Prostate gland (tissue), 2 donors: Measurements from ENCODE around the gene YBX3.

Experiments used
- POLR2A ChIP-seq: fragments of 450-650 bp; IDR thresholded peaks from one replicate; pipeline ENCODE4 v1.6.1; 2016; ENCODE audit warnings: antibody characterized with exemption, mild to moderate bottlenecking
- TF ChIP-seq, protein P1 (sequence below), 4 experiments: fragments of 200-600 bp in 2 of 4; fragments of 450-650 bp in 2 of 4; sonication (generic) in 2 of 4; IDR thresholded peaks; 1 replicate in 3 of 4; 2 replicates in 1 of 4; pipeline ENCODE4 v1.5.1; 2016 to 2019; ENCODE audit warnings: antibody characterized with exemption in 4 of 4, mild to moderate bottlenecking in 2 of 4, moderate library complexity in 2 of 4

GRCh38 chr12:10701843-10702242 lies 21.3 kb downstream of the YBX3 start:
- no peak for TF ChIP-seq POLR2A
- TF ChIP-seq, protein P1, sequence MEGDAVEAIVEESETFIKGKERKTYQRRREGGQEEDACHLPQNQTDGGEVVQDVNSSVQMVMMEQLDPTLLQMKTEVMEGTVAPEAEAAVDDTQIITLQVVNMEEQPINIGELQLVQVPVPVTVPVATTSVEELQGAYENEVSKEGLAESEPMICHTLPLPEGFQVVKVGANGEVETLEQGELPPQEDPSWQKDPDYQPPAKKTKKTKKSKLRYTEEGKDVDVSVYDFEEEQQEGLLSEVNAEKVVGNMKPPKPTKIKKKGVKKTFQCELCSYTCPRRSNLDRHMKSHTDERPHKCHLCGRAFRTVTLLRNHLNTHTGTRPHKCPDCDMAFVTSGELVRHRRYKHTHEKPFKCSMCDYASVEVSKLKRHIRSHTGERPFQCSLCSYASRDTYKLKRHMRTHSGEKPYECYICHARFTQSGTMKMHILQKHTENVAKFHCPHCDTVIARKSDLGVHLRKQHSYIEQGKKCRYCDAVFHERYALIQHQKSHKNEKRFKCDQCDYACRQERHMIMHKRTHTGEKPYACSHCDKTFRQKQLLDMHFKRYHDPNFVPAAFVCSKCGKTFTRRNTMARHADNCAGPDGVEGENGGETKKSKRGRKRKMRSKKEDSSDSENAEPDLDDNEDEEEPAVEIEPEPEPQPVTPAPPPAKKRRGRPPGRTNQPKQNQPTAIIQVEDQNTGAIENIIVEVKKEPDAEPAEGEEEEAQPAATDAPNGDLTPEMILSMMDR (IDR thresholded peaks at IDR 0.05) = no peak
